ENCODE results near the gene VIPAS39.
"Not testable (repeated sequence)": the region's sequence is repeated elsewhere in the genome, so short reads cannot be mapped to it uniquely, and the experiment has no call there.

The VIPAS39 gene

DNA sequence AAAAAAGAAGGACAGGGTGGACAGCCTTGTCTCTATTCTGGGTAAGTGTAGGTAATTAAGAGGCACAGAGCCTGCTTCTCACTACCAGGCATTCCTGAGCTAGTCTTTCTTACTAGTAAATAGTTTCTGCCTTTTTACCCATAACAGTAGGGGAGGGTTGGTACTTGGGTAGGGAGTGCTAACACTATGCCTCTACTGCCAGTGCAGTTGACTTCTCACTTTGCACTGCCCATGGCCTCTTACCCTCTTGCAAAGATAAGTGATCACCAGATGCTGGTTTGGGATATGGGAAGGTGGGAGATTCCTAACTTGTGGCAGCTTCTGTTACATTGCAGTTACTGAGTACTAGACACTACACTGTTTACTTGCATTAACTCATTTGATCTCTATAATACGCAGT lies 12.1 kb upstream of the VIPAS39 start:
- DNase-seq: no peak

DNA sequence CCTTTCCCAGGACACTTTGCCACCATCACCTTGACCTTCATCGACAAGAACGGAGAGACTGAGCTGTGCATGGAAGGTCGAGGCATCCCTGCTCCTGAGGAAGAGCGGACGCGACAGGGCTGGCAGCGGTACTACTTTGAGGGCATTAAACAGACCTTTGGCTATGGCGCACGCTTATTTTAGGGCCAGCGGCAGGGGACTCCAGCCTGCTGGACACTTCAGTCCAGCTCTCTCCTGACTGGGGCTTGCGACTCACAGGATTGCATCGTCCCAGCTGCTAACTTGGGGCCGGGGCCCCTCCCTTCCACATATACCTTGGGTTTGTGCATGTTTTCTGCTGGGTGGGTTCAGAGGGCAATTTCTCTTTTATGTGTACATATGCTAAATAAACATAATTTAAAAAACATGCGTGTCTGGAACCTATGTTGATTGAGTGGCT lies 11.7 kb upstream of the VIPAS39 start:
- DNase-seq: no peak

DNA sequence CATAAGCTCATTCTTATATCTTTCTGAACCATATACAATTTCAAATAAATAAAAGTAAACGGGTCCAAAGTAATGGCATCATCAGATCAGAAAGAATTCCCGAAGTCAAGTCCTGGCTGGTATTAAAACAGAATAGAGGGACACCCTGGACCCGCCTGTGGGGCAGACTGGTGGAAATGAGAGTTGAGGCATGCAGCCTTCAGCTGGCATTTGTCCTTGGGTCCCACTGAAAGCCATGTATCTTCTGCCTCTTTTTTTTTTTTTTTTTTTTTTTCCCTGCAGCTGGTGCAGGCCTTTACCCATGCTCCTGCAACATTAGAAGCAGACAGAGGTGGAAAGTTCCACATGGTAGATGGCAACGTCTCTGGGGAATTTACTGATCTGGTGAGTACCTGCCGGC lies 10.4 kb upstream of the VIPAS39 start:
- DNase-seq: no peak

DNA sequence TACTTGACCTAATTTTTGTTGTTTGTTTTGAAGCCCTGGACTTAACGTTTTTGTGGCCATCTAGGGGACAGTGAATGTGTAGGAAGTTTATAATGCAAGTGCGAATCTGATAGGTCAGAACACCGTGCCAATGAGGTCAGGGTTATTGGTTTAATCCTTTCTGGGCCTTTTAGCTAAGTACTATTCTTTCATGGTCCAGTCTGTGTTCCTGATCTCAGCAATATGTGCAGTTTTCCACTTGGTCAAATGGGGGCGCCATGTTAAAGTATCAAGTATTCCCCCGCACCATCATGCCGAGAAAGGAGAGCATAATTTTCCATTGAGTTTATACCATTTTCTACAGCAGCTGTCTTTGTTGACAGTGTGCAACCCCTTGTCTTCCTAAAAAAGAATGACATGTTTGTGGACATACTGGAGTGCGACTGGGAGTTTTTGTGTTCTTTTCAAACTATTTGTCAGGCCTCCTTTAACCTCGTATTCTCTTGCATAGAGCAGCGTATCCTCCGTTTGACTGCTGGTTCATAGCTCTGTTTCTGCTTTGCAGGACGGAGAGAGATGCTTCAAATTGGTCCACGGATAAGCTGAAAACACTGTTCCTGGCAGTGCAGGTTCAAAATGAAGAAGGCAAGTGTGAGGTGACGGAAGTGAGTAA lies 1.8 kb upstream of the VIPAS39 start:
- no peak for DNase-seq

DNA sequence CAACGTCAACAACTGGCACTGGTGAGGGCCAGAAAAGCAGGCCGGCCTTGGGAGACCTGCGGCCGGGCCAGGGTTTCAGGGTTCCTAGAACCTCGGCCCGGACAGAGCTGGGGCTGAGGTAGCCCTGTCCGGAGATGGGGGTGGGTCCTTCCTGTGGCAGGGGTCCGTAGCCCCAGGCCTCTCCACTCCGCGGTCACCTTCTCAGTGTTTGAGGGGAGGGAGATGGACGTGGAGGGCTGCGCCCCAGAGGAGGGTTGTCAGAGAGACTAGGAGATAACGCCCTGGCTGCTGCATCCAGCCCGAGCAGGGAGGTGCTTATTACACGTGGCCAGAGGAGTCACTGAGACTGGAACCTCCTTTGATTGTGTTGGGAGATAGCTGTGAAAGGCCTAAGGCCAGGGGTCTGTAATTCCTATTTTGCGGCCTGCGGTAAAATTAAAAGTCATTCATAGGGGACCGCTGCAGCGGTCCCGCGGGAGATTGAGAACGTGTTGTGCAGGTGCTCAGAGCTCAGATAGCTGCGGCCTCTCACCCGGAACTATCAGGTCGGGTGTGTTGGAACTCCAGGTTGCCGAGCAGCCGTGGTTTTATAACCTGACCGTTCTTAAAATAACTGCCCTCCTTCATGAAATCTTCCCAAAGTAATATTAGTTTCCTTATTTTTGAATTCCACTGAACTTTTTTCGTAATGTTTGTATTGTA lies 999 bp upstream of the VIPAS39 start:
- no peak for DNase-seq

DNA sequence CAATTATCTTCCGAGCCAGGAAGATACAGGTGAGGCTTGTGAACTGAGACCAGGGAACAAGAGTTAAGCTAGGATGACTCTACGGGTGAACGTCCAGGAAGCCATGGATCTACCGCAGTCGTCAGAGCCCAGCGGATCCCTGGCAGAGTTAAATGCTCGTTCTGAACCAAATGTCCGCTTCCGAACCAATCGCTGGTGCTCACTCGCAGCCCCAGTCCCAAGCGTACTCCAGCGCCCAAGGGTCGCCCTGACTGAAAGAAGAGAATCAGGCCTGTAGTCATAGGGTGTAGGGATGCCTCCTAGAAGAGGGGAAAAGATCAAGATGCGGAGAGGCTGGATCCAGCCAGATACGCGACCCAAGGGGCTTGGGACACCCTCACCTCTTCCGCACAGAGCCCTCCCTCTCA lies 283 bp downstream of the VIPAS39 start:
- no peak for DNase-seq

DNA sequence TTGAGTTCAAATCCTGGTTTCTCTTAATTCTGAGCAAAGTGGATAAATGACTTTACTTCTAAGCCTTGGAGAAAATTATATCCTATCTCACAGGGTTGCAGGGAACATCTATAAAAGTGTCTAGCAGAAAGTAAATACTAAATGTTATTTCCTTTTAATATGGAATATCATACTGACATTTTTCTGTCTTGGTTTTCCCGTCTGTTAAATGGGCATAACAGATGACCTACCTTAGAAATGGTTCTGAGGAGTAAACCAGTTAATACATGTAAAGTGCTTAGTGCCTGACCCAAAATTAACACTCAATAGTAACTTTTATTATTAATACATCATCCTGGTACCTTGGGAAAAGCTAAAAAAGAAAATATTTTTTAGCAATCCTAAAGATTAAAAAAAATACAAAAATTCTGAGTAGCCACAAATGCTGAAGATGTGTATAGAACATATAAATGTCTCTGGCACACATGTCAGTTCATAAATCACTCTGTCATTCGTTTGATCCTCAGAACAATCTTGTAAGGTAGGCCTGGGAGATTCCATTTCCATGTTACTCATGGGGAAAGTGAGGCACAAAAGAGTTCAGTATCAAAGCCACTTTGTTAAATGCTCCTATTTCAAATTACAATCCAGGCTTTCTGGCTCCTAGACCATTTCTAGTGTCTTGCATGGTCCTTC lies 1.3 kb downstream of the VIPAS39 start:
- no peak for DNase-seq

DNA sequence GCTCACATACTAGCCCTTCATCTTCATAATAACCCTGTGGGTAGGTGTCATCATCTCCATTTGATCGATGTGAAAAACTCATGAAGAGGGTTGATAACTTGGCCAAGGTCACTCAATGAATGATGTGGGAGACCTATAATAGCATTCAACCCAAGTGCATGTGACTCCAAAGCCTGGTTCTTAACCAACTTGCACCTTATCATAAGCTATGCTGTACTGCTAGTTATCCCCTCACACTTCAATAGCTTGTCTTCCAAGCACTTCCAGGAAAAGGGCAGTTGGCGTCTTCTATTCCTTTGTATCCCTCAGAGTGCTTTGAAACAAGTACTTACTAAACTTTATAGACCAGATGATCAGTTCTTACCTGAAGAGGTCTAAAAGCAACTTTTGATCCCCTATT lies 15.2 kb downstream of the VIPAS39 start:
- no peak for DNase-seq

DNA sequence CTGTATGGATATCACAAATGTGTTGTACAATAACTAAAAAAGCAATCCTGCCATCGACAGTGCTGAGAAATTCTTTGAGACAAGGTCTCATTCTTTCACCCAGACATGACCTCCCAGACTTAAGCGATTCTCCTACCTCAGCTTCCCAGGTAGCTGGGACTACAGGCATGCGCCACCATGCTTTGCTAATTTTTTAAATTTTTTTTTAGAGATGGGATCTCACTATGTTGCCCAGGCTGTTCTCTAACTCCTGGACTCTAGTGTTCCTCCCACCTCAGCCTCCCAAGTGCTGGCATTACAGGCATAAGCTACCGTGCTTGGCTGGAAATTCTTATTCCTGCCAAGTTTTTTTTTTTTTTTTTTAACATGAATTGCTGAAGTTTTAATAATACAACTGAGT lies 17.5 kb downstream of the VIPAS39 start:
- no peak for DNase-seq

DNA sequence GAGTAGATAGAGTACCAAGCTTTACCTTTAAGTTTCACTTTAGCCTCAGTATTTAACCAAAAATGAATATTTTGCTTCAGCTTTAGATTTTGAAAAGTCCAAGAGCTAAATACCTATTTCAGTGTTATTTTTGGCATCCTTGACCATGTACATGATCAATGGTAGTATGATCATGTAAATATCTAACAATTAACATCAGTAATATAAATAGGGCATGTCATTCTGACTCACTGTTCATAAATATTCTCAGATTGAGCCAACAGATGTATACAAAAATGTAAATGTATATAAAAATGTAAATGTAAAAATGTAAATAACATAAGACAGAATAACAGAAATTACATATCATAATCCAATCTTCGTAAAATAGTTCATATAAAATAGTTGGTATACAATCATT lies 18.8 kb downstream of the VIPAS39 start:
- DNase-seq: no peak

DNA sequence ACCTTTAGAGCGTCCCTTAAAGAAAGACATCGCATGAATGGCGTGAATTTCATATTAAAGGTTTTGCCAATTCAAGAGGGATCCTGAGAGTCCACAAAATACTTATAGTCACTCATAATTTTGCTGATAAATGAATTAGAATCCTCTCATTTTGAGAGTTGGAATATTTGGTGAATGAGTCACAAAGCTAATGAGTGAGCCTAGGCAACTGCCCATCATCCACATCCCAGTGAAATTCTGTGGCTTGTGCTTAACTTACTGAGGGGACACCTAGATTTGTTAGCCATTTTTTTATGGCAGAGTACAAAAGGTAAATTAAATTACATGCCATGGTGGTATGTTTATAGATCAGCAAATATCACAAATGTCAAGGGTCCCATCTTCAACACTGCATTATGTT lies 21.4 kb downstream of the VIPAS39 start:
- no peak for DNase-seq

DNA sequence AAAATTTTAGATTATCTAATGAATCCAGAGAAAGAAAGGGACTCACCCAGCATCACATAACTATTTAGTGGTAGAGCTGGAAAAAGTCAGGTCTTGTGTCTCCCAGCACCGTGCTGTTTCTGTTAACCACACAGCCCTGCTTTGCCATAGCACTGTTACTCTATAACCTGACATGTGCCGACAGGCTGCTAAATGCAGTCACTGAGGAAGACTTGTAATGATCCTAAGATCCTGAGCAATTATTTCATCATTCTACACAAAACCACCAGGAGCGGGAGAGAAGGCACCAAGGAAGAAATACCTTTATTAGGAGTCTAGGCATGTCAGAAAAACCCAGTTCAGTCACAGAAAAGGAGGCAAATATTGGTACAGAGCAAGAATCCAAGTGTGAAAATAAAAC lies 31.0 kb downstream of the VIPAS39 start:
- no peak for DNase-seq

DNA sequence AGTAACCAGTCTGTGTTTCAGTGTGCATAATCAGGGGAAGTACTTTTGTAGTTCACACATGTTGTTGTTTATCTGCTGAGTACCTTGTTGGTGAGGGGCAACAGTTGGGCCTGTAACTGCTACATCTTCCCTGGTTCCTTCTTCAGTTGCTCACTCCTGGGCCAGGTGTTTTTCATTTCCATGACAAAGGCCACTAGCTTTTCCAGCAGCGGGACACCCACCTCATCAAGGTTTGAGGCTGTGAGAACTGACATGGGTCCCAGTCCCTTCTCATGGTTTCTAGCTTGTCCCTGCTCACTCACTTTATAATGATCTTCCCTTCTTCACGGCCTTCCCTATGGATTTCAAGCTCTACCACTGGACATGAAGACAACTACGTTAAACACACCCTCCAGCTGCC lies 32.5 kb downstream of the VIPAS39 start:
- no peak for DNase-seq

DNA sequence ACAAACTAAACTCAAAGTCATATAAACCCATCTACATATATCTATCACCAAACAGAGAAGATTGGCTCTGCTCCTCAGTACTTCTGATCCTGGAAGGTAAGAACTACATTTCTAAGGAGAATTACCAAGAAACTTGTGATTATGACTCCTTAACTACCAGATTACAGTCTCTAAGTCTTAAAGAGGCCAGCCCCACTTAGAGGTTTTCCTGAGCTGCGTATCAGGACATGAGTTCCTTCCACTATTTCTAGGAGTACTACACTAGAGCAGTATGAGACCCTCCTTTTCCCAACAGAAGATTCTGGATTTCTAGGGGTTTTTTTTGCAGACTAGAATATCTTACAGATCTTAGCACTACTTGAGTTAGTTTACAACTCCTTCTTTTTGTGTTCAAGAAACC lies 34.0 kb downstream of the VIPAS39 start, which contains the start of gene NOXRED1:
Gene NOXRED1 (minus strand): TSS at position 101 of the 400 bp plus-strand sequence. CDS start 634 bp downstream, outside the sequence.
- no peak for DNase-seq

DNA sequence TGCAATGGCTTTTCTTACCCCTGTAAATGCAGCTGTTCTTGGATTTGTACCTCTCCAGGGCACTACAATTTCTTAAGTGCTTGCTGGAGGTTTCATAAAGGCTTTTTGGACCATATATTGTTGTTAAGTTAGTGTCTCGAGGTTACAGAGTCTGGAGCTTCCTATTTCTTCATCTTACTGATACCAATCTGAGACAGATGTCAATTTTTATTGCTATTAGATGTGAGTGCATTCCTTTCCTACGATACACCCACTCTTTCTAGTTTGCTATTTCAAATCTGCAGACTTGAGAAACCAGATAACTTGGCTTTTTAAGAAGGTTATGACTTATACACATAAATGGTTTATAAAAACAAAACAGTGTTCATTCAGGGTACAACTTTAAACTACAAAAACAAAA lies 36.2 kb downstream of the VIPAS39 start:
- no peak for DNase-seq

DNA sequence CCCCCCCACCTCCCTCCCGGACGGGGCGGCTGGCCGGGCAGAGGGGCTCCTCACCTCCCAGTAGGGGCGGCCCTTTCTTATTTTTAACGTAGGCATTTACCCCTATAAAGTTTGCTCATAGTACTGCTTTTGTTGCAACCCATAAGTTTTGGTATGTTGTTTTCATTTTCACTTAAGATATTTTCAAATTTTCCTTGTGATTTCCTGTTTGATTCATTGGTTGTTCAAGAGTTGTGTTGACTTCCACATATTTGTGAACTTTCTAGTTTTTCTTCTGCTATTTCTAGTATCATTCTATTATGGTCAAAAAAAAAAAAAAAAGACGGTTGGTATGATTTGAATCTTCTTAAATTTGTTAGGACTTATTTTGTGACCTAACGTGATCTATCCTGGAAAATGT lies 40.6 kb downstream of the VIPAS39 start:
- no peak for DNase-seq

DNA sequence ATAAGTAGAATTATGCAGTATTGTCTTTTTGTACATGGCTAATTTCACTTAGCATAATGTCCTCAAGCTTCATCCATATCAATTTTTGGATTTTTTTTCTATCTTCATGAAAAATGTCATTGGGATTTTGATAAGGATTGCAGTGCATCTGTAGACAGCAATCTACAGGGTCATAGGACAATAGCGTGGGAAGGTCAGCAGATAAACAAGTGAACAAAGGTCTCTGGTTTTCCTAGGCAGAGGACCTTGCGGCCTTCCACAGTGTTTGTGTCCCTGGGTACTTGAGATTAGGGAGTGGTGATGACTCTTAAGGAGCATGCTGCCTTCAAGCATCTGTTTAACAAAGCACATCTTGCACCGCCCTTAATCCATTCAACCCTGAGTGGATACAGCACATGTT lies 41.3 kb downstream of the VIPAS39 start:
- not testable (repeated sequence) for DNase-seq

DNA sequence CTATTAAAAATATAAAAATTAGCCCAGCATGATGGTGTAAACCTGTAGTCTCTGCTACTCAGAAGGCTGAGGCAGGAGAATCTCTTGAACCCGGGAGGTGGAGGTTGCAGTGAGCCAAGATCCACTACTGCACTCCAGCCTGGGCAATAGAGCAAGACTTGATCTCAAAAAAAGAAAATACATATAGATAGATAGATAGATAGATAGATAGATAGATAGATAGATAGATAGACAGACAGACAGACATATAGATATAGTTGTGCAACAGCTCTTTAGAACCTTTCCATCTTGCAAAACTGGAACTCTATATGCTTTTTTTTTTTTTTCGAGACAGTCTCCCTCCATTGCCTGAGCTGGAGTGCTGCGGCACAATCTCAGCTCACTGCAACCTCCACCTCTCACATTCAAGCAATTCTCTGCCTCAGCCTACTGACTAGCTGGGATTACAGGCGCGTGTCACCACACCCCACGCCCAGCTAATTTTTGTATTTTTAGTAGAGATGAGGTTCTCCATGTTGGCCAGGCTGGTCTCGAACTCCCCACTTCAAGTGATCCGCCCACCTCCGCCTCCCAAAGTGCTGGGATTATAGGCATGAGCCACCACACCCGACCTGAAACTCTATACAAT lies 41.9 kb downstream of the VIPAS39 start:
- not testable (repeated sequence) for DNase-seq

DNA sequence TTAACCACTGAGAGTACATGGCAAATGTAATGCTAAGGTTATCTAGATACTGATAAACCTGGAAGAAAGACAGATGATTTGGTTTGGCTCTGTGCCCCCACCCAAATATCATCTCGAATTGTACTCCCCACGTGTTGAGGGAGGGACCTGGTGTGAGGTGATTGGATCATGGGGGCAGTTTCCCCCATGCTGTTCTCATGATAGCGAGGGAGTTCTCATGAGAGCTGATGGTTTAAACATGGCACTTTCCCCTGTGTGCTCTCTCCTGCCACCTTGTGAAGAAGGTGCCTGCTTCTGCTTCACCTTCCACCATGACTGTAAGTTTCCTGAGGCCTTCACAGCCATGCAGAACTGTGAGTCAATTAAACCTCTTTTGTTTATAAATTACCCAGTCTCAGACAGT lies 48.3 kb downstream of the VIPAS39 start:
- DNase-seq: no peak

DNA sequence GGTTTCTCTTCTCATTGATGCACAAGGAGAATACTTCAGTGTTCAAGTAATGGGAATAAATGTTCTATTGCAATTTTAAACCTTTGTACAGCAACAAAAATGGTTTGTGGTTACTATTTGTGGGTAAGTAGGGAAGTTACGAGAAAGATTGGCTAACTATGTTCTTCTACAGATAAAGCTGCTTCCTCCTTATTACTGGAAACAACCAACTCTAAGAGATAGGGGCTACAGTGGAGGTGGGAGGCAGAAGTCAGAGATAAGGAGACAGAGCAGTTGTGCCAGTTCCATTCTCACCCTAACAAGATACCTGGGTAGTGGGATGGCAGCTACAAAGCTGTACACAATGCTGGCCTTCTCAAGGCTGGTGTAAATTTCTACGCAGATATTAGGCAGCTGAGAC lies 50.2 kb downstream of the VIPAS39 start:
- DNase-seq: no peak

DNA sequence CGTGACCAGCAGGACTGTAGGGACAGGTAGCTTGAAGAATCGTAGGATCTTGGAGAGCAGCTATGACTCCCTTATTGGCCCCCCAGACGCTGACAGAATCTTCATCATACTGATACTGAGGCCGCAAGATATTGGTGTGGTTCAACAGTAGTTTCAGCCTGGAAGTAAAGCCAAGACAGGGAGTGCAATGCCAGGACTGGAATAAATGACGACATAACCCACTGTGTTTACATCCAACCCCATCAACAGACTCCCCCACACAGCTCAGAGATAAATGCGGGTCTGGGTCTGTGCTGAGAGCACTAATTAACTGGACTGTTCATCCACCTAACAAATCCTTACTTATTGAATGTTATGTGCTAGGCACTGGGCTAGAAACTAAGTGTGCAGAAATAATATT lies 50.7 kb downstream of the VIPAS39 start:
- no peak for DNase-seq

DNA sequence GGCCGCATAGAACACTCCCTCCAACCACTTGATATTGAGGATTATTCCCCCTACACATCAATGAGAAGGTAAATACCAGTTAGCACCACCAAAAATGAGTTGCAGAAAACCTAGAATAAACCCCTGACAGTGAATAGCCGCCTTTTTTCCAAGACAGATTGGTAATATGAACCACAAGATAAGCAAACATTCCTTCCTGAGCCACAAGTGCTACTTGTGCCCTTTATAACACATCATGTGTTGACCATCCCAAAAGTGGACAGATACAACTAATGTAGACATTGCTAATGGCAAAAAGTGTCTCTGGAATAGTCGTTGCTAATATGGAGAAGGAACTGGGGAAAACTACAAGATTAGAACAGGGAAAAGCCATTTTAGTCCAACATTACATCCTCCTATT lies 51.3 kb downstream of the VIPAS39 start:
- no peak for DNase-seq

DNA sequence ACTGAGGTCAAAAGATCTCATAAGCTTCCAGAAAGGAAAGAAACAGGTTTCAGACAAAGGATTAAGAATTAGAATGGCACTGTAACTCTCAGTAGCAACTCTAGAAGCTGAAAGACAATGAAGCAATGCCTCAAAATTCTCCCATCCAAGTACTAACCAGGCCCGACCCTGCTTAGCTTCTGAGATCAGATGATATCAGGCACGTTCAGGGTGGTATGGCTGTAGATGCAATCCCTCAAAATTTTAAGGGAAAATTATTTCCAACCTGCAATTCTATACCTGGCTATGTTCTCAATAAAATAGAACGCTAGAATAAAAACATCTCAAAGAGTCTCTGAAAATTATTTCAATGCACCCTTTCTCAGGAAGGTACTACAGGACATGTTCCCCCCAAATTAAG lies 53.6 kb downstream of the VIPAS39 start:
- no peak for DNase-seq

DNA sequence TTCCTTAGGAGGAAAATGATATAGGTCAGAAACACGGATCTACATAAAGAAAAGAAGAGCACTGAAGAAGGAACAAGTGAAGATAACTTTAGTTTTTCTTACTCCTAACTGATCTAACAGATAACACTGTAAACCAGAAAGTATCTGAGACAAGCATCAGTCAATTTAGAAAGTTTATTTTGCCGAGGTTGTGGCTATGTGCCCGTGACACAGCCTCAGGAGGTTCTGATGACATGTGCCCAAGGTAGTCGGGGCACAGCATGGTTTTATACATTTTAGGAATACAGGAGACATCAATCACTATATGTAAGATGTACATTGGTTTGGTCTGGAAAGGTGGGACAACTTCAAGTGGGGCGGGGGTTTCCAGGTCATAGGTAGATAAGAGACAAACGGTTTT lies 57.2 kb downstream of the VIPAS39 start:
- no peak for DNase-seq
